AG09319 (cell line): Measurements from ENCODE around the gene CRELD1.

Experiments
- DNase-seq: peaks from one replicate; pipeline ENCODE4 v3.0.0-alpha.2; 2010; ENCODE audit warnings: low read depth; ENCODE audit errors: extremely low read depth
- TF ChIP-seq, protein P1 (sequence below): IDR thresholded peaks from 2 replicates; pipeline ENCODE4 v1.5.1; 2011; ENCODE audit warnings: low read depth, mild to moderate bottlenecking, inconsistent platforms, low read length, moderate library complexity

CRELD1 gene

DNA sequence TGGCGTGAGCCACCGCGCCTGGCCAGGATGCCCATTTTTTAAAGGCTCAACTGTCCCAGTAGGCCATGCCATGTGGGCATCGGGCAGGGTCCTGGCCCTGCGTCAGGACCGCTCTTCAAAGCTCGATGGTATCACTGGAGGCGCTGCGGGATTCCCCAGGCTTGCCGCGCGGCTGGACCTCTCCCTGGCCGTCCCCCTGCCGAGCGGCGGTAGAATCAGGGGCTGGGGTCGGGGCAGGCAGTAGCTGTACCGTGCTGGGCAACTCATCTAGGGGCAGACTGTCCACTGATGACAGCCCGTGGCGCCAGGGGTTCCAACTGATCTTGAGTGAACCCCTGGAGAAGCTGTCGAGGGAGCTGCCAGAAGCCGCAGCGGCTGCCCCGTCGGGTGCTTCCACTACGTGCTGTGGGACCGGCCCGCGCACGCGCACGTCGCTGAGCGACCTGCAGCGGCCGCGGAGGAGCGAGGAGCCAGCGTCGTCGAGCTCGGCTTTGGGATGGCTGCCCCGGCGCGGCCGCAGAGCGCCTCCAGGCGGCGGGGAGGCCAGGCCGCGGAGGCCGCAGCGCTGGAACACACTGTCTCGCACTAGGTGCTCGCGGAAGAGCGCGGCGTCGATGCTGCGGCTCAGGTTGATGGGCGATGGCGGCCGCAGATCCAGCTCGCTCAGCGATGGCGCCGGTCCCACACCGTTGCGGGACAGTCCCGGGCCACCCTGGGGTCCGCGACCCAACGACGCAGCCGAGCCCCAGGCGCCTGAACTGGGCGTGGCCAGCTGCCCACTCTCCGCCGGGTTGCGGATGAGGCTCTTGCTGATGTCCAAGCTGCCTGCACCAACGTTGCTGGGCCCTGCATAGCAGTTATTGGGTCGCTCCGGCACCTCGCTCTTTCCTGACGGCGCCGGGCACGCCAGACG, 12.7 kb downstream of the CRELD1 start:
- TF ChIP-seq, protein P1, sequence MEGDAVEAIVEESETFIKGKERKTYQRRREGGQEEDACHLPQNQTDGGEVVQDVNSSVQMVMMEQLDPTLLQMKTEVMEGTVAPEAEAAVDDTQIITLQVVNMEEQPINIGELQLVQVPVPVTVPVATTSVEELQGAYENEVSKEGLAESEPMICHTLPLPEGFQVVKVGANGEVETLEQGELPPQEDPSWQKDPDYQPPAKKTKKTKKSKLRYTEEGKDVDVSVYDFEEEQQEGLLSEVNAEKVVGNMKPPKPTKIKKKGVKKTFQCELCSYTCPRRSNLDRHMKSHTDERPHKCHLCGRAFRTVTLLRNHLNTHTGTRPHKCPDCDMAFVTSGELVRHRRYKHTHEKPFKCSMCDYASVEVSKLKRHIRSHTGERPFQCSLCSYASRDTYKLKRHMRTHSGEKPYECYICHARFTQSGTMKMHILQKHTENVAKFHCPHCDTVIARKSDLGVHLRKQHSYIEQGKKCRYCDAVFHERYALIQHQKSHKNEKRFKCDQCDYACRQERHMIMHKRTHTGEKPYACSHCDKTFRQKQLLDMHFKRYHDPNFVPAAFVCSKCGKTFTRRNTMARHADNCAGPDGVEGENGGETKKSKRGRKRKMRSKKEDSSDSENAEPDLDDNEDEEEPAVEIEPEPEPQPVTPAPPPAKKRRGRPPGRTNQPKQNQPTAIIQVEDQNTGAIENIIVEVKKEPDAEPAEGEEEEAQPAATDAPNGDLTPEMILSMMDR, result peak; percentile 47
- DNase-seq, result peak; percentile 67

DNA sequence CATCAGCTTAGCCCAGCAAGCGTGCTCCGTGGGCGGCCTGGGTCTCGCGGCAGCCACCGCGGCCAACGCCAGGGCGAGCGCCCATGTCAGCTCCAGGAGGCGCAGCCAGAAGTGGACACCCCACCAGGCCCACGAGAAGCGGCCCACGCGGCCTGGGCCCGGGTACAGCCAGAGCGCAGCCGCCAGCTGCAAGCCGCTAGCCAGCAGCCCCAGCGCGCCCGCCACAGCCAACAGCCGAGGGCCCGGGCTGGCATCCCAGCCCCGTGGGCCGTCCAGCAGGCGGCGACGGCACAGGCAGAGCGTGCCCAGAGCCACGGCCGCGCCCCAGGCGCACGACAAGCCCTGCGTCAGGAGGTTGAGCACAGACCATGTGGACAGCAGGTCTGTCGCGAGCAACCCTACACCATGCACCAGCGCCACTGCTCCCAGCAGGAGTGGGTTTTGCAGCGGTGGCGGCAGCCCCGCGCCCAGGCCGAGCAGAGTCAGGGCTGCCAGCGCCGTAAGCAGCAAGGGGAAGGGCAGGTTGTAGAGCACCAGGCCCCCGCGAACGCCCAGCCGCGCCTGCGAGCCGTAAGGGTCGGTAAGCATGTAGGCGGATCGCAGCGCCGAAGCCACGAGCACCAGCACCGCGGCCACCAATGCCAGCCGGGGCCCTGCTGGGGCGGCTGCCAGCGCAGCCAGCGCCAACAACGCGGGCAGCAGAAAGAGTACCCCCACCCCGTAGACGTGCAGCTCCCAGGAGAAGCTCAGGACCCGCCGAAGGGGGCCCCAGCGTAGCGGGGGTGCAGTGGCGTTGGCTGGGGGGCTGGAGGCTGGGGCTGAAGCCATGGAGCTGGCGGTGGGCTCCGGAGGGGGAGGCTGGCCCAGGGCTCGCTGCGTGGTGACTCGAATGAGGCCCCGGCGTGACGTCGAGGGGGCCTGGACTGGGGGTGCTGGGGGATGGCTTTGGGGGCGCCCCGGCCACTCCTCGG, 13.7 kb downstream of the CRELD1 start:
- DNase-seq, result no peak
- TF ChIP-seq, protein P1, result peak; percentile 42

DNA sequence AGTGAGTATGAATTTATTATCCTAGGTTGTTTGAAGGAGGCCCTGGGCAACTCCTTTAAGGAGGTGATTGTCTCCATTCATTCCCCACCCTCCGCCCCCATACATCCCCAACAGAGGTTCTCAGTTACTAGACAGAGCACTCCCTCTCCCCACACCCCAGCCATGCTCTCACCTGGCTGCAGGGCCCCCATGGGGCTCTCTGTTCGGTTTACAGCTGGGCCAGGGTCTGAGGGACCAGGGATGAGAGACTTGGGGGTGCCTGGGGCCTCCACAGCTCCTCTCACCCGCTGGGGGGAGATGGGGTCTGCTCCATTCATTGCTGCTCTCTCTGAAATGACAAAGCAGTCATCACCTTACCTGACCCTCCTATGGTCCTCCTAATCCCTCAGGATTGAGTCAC, 15.0 kb downstream of the CRELD1 start:
- TF ChIP-seq, protein P1, result no peak
- DNase-seq, result no peak

DNA sequence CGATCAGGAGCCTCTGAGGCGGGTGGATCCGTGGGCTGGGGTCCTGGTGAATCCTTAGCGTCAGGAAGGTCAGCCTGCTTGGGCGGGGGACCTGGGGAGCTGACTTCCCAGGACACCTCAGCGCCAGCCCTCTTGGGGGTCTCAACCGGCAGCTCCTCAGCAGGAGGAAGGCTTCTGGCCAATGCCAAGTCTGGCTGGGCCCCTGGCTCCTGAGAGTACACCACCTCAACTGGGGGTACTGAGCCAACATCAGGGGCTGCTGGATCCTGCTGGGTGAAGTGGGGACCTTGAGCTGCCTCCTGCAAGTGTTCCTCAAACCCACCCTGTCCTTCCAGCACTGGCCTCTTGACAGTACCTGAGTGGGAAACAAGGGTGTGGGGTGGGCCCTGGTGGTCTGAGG, 15.5 kb downstream of the CRELD1 start:
- no peak for DNase-seq
- TF ChIP-seq, protein P1, result no peak

DNA sequence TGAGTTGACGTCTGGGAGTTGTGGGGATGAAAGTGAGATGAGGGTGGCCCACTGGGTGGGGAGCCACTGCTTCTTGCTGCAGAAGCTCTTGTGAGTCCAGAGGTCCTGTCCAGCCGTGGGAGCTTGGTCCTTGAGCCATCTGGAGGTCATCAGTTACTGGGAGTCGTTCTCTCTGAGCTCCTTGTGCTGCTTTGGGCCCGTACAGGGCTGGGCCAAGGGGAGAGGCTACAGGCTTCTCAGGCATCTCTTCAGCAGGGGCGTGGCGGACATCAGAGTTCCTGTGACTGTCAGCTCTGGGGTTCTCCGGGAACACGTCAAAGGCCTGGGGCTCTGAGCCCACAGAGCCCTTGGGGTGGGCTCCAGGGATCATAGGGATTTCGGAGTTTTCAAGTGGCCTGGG, 16.0 kb downstream of the CRELD1 start:
- no peak for DNase-seq

DNA sequence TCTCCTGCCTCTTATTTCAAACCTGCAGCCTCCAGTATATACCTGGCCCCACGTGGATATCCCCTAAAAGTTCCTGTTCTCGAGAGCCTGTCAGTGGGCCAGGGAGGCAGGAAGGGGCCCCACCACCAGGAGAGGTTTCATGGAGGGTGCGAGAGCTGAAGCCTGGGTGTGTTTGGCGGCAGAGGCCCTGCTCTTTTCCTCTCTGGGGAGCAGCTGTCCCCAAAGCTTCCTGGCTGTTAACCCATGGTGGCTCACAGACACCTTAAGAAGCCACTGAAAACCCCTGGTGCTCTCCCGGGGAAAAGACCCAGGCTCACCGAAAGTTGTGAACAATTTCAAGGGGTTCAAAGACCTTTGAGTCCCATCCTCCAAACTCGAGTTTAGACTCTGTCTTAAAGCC, 17.5 kb downstream of the CRELD1 start:
- no peak for DNase-seq
- TF ChIP-seq, protein P1, result no peak

More for the DNA sequence above, 16.0 kb downstream of the CRELD1 start:
- TF ChIP-seq, protein P1, result no peak
